ENCODE measurements around the gene MOB1B.

Gene MOB1B

DNA sequence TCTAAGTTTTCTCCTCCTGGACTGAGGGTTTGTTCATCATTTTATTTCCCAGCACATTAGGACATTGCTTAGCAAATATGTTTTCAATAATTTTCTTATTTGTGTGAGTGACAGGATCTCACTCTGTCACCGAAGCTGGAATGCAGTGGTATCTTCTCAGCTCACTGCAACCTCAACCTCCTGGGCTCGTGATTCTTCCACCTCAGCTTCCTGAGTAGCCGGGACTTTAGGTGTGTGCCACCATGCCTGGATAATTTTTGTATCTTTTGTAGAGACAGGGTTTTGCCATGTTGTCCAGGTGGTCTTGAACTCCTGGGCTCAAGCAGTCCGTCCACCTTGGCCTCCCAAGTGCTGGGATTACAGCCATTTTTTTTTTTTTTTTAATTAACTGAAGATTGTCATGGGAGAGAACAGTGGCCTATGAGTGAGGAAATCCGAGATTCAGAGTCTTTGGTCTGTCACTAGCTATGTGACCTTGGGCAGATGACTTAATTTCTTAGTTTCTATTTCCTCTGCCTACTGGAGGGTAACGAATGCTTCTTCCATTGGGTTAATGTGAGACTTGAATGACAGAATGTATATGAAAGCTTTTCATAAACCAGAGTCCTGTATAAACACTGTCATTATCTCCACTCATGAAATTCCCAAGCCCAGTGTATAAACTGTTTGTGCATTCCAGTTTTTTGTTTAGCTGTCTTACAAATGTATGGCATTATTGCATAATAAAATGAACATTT, 23.9 kb downstream of the MOB1B start:
- Histone ChIP-seq H3K27ac (ENCODE audit: insufficient read depth in 1 of 2, low read depth in 1 of 2, low read length in 2 of 2, poor library complexity in 1 of 2, severe bottlenecking in 2 of 2) (no peak overlapping the region), H3K36me3 (ENCODE audit: control insufficient read depth in 4 of 4, insufficient read depth in 4 of 4, low read length in 3 of 4) (peaks cover 0 to 3% (median 1%) of the 10 kb centered on the region in 4 experiments), H3K4me1 (ENCODE audit: control extremely low read depth in 1 of 4, control insufficient read depth in 4 of 4, insufficient read depth in 4 of 4, low read length in 3 of 4) (peaks cover 6 to 33% (median 21%) of the 10 kb centered on the region in 4 experiments), H3K9me3 (ENCODE audit: control extremely low read depth in 1 of 5, control insufficient read depth in 4 of 5, insufficient read depth in 2 of 5, low read depth in 1 of 5, low read length in 4 of 5) (peaks cover 0 to 1% (median 0%) of the 10 kb centered on the region in 5 experiments), H3K27me3 (replicated peaks in 2 of 5; ENCODE audit: control insufficient read depth in 4 of 5, insufficient read depth in 5 of 5, low read length in 4 of 5) (no peaks in the 10 kb centered on the region), H3K4me3 (ENCODE audit: control insufficient read depth in 1 of 7, extremely low read depth in 1 of 7, insufficient read depth in 4 of 7, low read depth in 2 of 7, low read length in 6 of 7) (peak overlapping the region in 1 of 7 experiments; percentile 10)
- peak in 1 of 3 donors; percentile 35 for DNase-seq
- WGBS (ENCODE audit: insufficient coverage) = 83% methylated on average over 1 of the region's 6 CpGs
- POLR2A ChIA-PET = interaction anchor here (0.6 kb wide), 1 partner anchor 50 kb away, joined by 5 read pairs; no protein-coding TSS in a partner anchor
- CTCF ChIA-PET = interaction anchor here (0.6 to 1.6 kb wide), 3 partner anchors 9 to 107 kb away, joined by 3 read pairs; no protein-coding TSS in a partner anchor

DNA sequence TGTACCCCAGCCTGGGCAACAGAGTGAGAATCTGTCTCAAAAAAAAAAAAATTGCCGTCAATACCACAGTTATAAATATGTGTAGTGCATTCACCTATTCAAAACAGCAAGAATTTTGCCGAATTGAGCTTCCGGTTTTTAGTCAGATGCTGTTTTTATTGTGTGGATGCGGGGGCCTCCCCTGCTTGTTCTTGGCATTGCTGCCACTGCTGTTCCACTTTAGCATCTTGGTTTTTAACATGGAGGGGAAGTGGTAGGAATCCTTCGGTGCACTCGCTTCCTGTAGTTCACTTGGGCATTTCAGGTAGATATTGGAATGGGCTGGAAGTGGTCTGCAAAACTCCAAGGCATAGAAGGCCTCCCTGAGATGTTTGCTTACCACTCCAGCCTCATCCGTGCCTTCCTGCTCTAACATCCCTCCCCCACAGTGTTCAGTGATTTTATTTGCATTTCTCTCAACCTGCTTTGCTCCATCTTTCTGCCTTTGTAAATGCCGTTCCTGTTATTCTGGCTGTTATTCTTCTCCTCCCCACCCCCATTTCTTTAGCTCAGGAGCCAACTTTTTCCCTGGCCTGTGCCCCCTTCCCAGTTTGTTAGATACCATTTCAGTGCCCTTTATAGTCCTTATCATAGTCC, 25.5 kb downstream of the MOB1B start:
- WGBS (ENCODE audit: insufficient coverage) = 12% methylated on average over 3 of the region's 8 CpGs
- Histone ChIP-seq H3K9me3 (ENCODE audit: control extremely low read depth in 1 of 5, control insufficient read depth in 4 of 5, insufficient read depth in 2 of 5, low read depth in 1 of 5, low read length in 4 of 5) (no peaks in the 10 kb centered on the region), H3K27ac (ENCODE audit: insufficient read depth in 1 of 2, low read depth in 1 of 2, low read length in 2 of 2, poor library complexity in 1 of 2, severe bottlenecking in 2 of 2) (no peak overlapping the region), H3K36me3 (ENCODE audit: control insufficient read depth in 4 of 4, insufficient read depth in 4 of 4, low read length in 3 of 4) (peaks cover 0 to 5% (median 2%) of the 10 kb centered on the region in 4 experiments), H3K27me3 (replicated peaks in 2 of 5; ENCODE audit: control insufficient read depth in 4 of 5, insufficient read depth in 5 of 5, low read length in 4 of 5) (no peaks in the 10 kb centered on the region), H3K4me3 (ENCODE audit: control insufficient read depth in 1 of 7, extremely low read depth in 1 of 7, insufficient read depth in 4 of 7, low read depth in 2 of 7, low read length in 6 of 7) (peak overlapping the region in 3 of 7 experiments; percentile 25 to 63 (median 44)), H3K4me1 (ENCODE audit: control extremely low read depth in 1 of 4, control insufficient read depth in 4 of 4, insufficient read depth in 4 of 4, low read length in 3 of 4) (peaks cover 6 to 40% (median 24%) of the 10 kb centered on the region in 4 experiments)
- ChIA-PET CTCF (interaction anchor here (0.7 to 1.2 kb wide), 8 partner anchors 8 to 1332 kb away, joined by 3 to 4 read pairs (median 3); no protein-coding TSS in a partner anchor), POLR2A (no interaction called here)
- peak; percentile 62 to 87 (median 82) for DNase-seq

DNA sequence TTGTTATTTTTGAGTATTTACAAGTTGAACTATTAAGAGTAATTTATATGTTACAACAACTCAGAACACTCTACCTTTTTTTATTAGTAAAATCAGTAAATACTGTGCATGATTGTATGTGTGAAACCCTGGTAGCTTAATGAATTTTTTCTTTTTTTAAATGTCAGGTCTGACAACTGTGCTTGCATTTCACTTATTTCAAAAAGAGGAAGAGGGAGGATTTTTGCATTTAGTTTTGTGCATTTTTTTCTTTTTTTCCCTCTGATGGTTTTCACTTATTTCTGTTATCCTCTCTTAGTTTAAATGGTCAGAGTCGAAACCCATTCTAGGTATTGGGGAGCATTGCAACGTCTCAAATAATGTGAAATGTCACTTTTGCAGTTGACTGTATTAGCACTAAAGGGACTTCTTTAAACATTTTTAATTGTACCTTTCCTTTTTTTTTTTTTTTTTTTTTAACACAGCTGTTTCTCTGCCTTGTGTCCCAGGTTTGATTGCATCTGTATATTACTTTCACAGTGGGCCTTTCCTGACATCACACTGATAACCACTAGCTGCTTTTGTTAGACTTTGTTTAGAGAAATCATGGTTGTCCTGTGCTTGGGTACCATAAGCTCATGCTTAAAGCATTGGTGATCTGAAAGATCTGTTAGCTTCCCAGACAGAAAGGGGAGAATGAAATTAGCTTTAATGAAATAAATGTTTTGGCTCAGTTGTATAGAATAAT, 28.5 kb downstream of the MOB1B start:
- Histone ChIP-seq H3K27ac (ENCODE audit: insufficient read depth in 1 of 2, low read depth in 1 of 2, low read length in 2 of 2, poor library complexity in 1 of 2, severe bottlenecking in 2 of 2) (no peak overlapping the region), H3K4me3 (ENCODE audit: control insufficient read depth in 1 of 7, extremely low read depth in 1 of 7, insufficient read depth in 4 of 7, low read depth in 2 of 7, low read length in 6 of 7) (no peak overlapping the region), H3K4me1 (ENCODE audit: control extremely low read depth in 1 of 4, control insufficient read depth in 4 of 4, insufficient read depth in 4 of 4, low read length in 3 of 4) (peaks cover 6 to 39% (median 21%) of the 10 kb centered on the region in 4 experiments), H3K9me3 (ENCODE audit: control extremely low read depth in 1 of 5, control insufficient read depth in 4 of 5, insufficient read depth in 2 of 5, low read depth in 1 of 5, low read length in 4 of 5) (no peaks in the 10 kb centered on the region), H3K36me3 (ENCODE audit: control insufficient read depth in 4 of 4, insufficient read depth in 4 of 4, low read length in 3 of 4) (peaks cover 2 to 5% (median 4%) of the 10 kb centered on the region in 4 experiments), H3K27me3 (replicated peaks in 2 of 5; ENCODE audit: control insufficient read depth in 4 of 5, insufficient read depth in 5 of 5, low read length in 4 of 5) (no peaks in the 10 kb centered on the region)
- POLR2A ChIA-PET = no interaction called here
- CTCF ChIA-PET = interaction anchor here (0.9 to 1.4 kb wide), 4 partner anchors 11 to 279 kb away, joined by 3 to 5 read pairs (median 3); no protein-coding TSS in a partner anchor
- DNase-seq = peak in 2 of 3 donors; percentile 38 to 46
- 7% methylated on average over 2 of the region's 2 CpGs for whole genome bisulfite sequencing (ENCODE audit: insufficient coverage)

DNA sequence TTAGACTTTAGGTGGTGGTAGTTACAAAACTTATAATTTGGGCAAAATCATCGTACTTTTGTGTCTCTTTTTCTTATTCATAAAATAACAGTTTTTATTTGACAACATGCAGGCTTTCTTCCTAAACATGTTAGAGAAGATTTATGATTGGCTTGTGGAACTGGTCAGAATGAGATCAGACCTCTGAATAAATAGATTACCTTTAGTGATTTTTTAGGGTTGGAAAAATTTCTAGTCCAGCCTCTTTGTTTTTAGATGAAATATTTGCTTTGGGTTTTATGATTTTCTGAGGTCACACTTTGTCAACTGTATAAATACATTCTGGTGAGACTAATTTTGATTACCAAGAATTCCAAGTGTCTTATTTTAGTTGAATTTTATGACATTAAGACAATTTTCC, 29.2 kb downstream of the MOB1B start:
- ChIA-PET CTCF (interaction anchor here (1.3 to 1.4 kb wide), 2 partner anchors 10 to 19 kb away, joined by 3 to 5 read pairs; no protein-coding TSS in a partner anchor), POLR2A (no interaction called here)
- peaks cover 6 to 33% (median 19%) of the 10 kb centered on the region in 4 experiments for H3K4me1 ChIP-seq (ENCODE audit: control extremely low read depth in 1 of 4, control insufficient read depth in 4 of 4, insufficient read depth in 4 of 4, low read length in 3 of 4)
- no peak overlapping the region for H3K4me3 ChIP-seq (ENCODE audit: control insufficient read depth in 1 of 7, extremely low read depth in 1 of 7, insufficient read depth in 4 of 7, low read depth in 2 of 7, low read length in 6 of 7)
- no peaks in the 10 kb centered on the region for H3K27me3 ChIP-seq (replicated peaks in 2 of 5; ENCODE audit: control insufficient read depth in 4 of 5, insufficient read depth in 5 of 5, low read length in 4 of 5)
- WGBS (ENCODE audit: insufficient coverage) = no CpG with 5 or more reads among the region's 1 CpG
- H3K36me3 ChIP-seq (ENCODE audit: control insufficient read depth in 4 of 4, insufficient read depth in 4 of 4, low read length in 3 of 4) = peaks cover 2 to 5% (median 4%) of the 10 kb centered on the region in 4 experiments
- H3K27ac ChIP-seq (ENCODE audit: insufficient read depth in 1 of 2, low read depth in 1 of 2, low read length in 2 of 2, poor library complexity in 1 of 2, severe bottlenecking in 2 of 2) = no peak overlapping the region
- DNase-seq = no peak
- no peaks in the 10 kb centered on the region for H3K9me3 ChIP-seq (ENCODE audit: control extremely low read depth in 1 of 5, control insufficient read depth in 4 of 5, insufficient read depth in 2 of 5, low read depth in 1 of 5, low read length in 4 of 5)

DNA sequence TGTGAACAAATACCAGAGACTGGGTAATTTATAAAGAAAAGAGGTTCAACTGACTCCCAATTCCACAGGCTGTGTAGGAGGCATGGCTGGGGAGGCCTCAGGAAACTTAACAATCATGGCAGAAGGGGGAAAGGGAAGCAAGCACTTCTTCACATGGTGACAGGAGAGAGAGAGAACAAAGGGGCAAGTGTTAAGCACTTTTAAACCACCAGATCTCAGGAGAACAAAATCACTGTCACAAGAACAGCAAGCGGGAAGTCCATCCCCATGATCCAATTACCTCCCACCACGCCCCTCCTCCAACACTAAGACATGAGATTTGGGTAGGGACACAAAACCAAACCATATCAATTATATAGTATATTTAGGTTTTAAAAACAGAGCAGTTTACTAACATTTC, 30.8 kb downstream of the MOB1B start:
- POLR2A ChIA-PET = no interaction called here
- WGBS (ENCODE audit: insufficient coverage) = no CpG with 5 or more reads among the region's 2 CpGs
- Histone ChIP-seq H3K9me3 (ENCODE audit: control extremely low read depth in 1 of 5, control insufficient read depth in 4 of 5, insufficient read depth in 2 of 5, low read depth in 1 of 5, low read length in 4 of 5) (no peaks in the 10 kb centered on the region), H3K27me3 (replicated peaks in 2 of 5; ENCODE audit: control insufficient read depth in 4 of 5, insufficient read depth in 5 of 5, low read length in 4 of 5) (no peaks in the 10 kb centered on the region), H3K27ac (ENCODE audit: insufficient read depth in 1 of 2, low read depth in 1 of 2, low read length in 2 of 2, poor library complexity in 1 of 2, severe bottlenecking in 2 of 2) (no peak overlapping the region), H3K36me3 (ENCODE audit: control insufficient read depth in 4 of 4, insufficient read depth in 4 of 4, low read length in 3 of 4) (peaks cover 2 to 5% (median 4%) of the 10 kb centered on the region in 4 experiments), H3K4me3 (ENCODE audit: control insufficient read depth in 1 of 7, extremely low read depth in 1 of 7, insufficient read depth in 4 of 7, low read depth in 2 of 7, low read length in 6 of 7) (no peak overlapping the region), H3K4me1 (ENCODE audit: control extremely low read depth in 1 of 4, control insufficient read depth in 4 of 4, insufficient read depth in 4 of 4, low read length in 3 of 4) (peaks cover 4 to 21% (median 11%) of the 10 kb centered on the region in 4 experiments)
- DNase-seq = no peak
- CTCF ChIA-PET = no interaction called here

DNA sequence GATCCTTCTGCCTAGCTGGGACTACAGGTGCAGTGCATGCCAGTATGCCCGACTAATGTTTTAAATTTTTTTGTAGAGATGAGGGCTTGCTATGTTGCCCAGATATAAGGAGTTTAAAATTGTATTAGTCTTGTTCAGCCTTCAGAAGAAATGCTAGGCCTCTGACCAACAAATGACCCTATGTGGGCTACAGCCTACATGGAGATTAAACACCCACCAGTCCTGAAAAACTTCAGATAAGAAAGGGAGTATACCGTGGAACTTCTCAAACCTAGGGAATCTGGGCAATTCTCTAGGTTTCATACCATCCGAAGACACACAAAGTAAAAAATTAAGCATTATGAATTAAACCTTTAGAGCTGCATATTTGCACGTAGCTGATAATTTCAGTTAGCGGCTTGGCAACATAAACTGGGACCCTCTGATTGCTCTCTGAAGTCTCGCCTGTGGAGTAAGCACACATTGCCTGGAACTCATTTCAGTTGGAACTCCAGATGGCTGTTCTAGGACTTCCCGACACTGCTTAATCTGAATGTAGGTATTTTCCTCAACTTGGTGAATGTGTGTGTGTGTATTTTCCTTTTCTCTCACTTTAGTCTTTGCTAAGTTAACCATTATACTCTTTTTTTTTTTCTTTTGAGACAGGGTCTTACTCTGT, 33.0 kb downstream of the MOB1B start:
- H3K27ac ChIP-seq (ENCODE audit: insufficient read depth in 1 of 2, low read depth in 1 of 2, low read length in 2 of 2, poor library complexity in 1 of 2, severe bottlenecking in 2 of 2) = no peak overlapping the region
- H3K27me3 ChIP-seq (replicated peaks in 2 of 5; ENCODE audit: control insufficient read depth in 4 of 5, insufficient read depth in 5 of 5, low read length in 4 of 5) = no peaks in the 10 kb centered on the region
- H3K9me3 ChIP-seq (ENCODE audit: control extremely low read depth in 1 of 5, control insufficient read depth in 4 of 5, insufficient read depth in 2 of 5, low read depth in 1 of 5, low read length in 4 of 5) = peaks cover 0 to 6% (median 0%) of the 10 kb centered on the region in 5 experiments
- POLR2A ChIA-PET = no interaction called here
- 94% methylated on average over 6 of the region's 7 CpGs for WGBS (ENCODE audit: insufficient coverage)
- H3K36me3 ChIP-seq (ENCODE audit: control insufficient read depth in 4 of 4, insufficient read depth in 4 of 4, low read length in 3 of 4) = peaks cover 0 to 11% (median 2%) of the 10 kb centered on the region in 4 experiments
- H3K4me1 ChIP-seq (ENCODE audit: control extremely low read depth in 1 of 4, control insufficient read depth in 4 of 4, insufficient read depth in 4 of 4, low read length in 3 of 4) = peaks cover 4 to 16% (median 11%) of the 10 kb centered on the region in 4 experiments
- CTCF ChIA-PET = interaction anchor here (0.6 kb wide), 1 partner anchor 9 kb away, joined by 3 read pairs; no protein-coding TSS in a partner anchor
- H3K4me3 ChIP-seq (ENCODE audit: control insufficient read depth in 1 of 7, extremely low read depth in 1 of 7, insufficient read depth in 4 of 7, low read depth in 2 of 7, low read length in 6 of 7) = no peak overlapping the region
- DNase-seq = no peak
